ENCODE results near the gene NLRP9.

DNA sequence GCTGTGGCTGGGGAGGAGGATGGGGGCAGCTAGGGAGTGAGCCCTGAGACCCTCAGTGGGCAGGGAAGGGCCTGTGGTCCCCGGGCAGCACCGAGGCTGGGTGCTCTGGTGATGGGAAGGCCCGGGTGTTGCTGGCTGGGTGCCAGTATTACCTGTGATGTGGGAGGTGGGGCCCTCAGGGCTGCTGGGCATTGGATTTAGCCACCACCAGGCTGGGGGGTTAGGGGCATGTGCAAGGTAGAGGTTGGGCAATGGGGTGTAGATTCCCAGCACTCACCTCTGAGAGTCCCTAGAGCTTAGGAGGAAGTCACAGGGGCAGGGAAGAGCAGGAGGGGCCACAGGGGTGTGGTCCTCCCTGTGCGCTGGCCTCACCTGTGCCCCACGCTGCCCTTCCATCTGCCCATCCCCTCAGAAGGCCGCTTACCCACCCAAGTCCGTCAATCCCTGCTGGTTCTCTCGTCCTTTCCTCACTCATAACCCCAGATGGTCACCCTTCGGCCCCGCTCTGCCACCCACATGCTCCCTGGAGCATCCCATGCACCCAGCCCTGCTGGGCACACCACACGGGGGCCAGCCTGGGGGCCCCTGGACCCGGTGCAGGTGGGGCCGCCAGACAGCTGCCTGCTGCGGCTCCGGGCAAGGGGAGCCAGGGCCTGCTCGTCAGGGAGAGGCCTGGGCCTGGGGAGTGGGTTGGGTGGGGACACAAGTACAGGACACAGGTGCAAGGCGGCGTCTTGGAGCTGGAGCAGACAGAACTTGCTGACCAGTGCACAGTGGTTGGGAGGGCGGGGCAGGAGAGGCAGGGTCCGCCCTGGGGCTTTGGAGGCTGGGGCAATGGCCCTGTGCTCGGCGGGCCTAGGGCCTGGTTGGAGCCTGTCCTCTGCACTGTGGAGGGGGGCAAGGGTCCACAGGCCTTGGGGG, 50.7 kb downstream of the NLRP9 start:
- TF ChIP-seq POLR2AphosphoS5 (IDR thresholded peaks at IDR 0.05; ENCODE audit: low read depth) = no peak
- no peak for TF ChIP-seq GABPA (IDR thresholded peaks at IDR 0.05; ENCODE audit: low read depth)
- no peak for TF ChIP-seq CTCF (IDR thresholded peaks at IDR 0.05; ENCODE audit: insufficient read depth, low read length)

All from HL-60 (cell line).